ENCODE results near the gene DEF6.
"Not testable (repeated sequence)": the region's sequence is repeated elsewhere in the genome, so short reads cannot be mapped to it uniquely, and the experiment has no call there.

The DEF6 gene

DNA sequence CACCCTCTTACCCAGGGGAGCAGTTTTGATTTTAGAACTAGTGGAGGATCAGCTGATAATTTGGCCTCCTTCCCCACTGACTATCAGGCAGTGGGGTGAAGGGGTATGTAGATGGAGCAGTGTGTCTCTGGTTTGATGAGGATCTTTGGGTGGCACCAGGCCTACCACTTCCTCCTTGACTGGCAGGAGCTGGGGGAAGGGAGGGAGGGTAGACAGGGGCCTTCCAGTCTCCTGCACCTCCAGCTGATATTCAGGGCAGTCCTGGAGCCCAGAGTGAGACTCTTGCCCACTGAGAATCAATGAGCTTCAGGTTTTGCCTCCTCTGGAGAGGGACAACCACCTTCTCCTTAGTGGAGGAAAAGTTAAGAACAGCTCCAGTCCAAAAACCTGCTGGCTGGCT is 3.2 kb downstream of the DEF6 start:
- no peak for DNase-seq (ENCODE audit: low spot score)
- TF ChIP-seq, protein P1, sequence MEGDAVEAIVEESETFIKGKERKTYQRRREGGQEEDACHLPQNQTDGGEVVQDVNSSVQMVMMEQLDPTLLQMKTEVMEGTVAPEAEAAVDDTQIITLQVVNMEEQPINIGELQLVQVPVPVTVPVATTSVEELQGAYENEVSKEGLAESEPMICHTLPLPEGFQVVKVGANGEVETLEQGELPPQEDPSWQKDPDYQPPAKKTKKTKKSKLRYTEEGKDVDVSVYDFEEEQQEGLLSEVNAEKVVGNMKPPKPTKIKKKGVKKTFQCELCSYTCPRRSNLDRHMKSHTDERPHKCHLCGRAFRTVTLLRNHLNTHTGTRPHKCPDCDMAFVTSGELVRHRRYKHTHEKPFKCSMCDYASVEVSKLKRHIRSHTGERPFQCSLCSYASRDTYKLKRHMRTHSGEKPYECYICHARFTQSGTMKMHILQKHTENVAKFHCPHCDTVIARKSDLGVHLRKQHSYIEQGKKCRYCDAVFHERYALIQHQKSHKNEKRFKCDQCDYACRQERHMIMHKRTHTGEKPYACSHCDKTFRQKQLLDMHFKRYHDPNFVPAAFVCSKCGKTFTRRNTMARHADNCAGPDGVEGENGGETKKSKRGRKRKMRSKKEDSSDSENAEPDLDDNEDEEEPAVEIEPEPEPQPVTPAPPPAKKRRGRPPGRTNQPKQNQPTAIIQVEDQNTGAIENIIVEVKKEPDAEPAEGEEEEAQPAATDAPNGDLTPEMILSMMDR (IDR thresholded peaks at IDR 0.05; ENCODE audit: extremely low read depth, missing control alignments), result no peak

DNA sequence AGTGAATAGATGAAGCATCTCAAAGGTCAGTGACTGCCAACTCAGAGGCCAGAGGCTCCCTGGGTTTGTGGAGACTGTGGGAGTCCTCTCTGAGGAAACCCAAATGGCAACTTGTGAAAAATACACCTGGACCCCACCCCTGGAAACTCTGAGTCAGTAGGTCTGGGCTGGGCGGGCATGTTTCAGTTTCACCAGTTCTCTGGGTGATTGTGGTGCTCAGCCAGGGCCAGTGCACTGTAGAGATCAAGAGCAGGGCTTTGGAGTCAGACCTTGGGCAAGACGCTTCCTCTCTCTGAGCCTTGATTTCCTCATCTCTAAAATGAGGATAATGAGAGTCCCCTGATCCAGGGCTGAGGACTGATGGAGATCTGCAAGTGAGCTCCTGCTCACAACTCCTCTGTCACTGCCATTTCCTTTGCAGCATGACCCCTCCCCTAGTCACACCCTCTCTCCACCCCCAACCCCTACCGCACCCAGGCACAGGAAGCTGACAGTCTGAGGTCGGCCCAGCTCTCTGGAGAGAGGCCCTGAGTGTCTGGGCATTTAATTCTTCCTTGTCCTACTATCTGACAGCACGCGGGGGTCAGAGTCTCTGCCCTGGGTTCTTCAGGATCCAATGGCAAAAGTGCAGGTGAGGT is 5.1 kb downstream of the DEF6 start:
- DNase-seq (ENCODE audit: low spot score), result peak; percentile 85

DNA sequence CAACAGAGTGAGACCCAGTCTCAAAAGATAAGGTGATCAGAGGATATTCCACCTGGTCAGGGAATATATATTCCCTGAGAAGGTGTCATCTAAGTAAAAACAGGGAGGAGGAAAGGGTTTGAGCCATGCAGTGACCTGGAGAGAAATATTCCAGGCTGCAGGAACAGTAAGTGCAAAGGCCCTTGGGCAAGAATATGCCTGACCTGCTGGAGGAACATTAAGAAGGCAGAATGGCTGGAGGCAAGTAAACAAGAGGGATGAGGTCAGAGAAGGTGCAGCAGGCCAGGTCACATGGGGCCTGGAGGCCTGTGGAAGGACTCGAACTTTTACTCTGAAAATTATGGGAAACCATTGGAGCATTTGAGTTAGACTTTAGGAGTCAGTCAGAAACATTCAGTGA is 6.7 kb downstream of the DEF6 start:
- TF ChIP-seq, protein P1 (IDR thresholded peaks at IDR 0.05; ENCODE audit: extremely low read depth, missing control alignments), result no peak
- no peak for DNase-seq (ENCODE audit: low spot score)

More for the DNA sequence above, 5.1 kb downstream of the DEF6 start:
- TF ChIP-seq, protein P1 (IDR thresholded peaks at IDR 0.05; ENCODE audit: extremely low read depth, missing control alignments), result no peak

DNA sequence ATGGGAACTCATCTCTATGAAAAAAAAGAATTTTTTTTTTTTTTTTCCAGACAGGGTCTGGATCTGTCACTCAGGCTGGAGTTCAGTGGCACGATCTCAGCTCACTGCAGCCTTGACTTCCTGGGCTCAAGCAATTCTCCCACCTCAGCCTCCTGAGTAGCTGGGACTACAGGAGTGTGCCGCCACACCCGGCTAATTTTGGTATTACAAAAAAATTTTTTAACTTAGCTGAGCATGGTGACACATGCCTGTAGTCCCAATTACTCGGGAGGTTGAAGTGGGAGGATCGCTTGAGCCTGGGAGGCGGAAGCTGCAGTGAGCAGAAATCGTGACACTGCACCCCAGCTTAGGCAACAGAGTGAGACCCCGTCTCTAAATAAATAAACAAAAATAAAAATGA is 7.5 kb downstream of the DEF6 start:
- TF ChIP-seq, protein P1 (IDR thresholded peaks at IDR 0.05; ENCODE audit: extremely low read depth, missing control alignments), result no peak
- DNase-seq (ENCODE audit: low spot score), result no peak

DNA sequence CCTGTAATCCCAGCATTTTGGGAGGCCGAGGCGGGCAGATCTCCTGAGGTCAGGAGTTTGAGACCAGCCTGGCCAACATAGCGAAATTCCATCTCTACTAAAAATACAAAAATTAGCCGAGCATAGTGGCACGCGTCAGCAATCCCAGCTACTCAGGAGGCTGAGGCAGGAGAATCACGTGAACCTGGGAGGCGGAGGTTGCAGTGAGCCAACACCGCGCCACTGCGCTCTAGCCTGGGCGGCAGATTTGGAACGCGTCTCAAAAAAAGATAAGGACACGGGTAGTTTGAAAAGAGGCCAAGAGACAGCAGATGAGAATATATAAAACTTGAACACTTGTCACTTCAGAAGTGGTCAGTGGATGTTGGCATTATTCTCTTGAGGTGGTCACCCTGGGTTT is 9.5 kb downstream of the DEF6 start:
- not testable (repeated sequence) for DNase-seq (ENCODE audit: low spot score)

DNA sequence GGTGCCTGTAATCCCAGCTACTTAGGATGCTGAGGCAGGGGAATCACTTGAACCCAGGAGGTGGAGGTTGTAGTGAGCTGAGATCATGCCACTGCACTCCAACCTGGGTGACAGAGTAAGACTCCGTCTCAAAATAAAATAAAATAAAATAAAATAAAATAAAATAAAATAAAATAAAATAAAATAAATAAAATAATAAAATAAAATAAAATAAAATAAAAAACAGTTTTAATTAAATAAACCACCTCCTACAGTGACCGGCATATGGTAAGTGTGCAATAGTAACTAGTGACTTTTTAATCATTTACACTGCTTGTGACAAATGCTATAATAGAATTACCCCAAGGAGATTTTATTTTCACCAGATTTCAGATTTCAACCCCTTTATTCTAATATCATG is 10.9 kb downstream of the DEF6 start:
- DNase-seq (ENCODE audit: low spot score), result not testable (repeated sequence)

DNA sequence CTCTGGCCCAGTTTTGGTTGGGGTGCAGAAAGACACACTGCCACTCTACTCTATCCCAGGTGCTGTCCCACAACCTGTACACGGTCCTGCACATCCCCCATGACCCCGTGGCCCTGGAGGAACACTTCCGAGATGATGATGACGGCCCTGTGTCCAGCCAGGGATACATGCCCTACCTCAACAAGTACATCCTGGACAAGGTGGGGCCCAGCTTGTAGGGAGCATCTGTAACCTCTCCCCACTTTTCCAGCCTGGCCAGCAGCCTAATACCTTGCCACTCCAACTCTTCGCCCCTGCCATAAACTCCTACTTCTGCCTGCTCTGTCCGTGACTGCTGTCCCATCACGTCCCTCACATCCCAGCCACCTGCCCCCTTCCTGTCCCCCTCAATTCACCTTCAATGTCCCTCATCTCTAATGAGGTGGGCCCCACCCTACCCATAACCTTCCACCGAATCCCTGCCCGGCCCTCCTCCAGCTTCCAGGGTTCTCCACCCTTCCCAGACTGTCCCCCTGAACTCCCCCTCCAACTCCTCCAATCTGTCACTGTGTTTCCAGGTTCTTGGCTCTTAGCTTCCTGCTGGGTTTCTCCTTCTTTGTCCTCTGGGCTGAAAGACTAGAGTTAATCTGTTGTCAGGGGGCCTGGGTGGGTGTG is 12.1 kb downstream of the DEF6 start:
- DNase-seq (ENCODE audit: low spot score), result no peak
- TF ChIP-seq, protein P1 (IDR thresholded peaks at IDR 0.05; ENCODE audit: extremely low read depth, missing control alignments), result no peak

DNA sequence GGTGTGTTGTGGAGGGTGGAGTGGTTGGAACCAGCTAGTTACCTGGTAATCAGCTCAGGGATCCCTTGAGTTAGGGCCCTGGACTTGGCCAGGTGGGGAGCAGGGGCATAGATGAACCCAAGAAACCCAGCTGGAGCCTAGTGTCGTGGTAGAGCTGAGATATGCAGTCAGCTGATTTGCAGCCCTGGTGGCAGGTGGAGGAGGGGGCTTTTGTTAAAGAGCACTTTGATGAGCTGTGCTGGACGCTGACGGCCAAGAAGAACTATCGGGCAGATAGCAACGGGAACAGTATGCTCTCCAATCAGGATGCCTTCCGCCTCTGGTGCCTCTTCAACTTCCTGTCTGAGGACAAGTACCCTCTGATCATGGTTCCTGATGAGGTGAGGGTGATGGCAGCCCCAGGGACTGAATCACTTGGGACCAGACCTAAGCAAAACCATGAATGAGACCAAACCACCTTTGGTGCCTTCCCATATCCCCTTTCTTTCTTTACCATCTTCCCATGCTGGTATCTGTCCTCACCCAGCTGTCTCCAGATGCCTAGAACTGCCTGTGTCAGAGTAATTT is 12.7 kb downstream of the DEF6 start:
- TF ChIP-seq, protein P1 (IDR thresholded peaks at IDR 0.05; ENCODE audit: extremely low read depth, missing control alignments), result no peak
- DNase-seq (ENCODE audit: low spot score), result no peak

Measured in GM20000 (cell line).